ENCODE results near the gene IL31.

GRCh38 chr12:122138616-122139015 is 35.4 kb downstream of the IL31 start:
- no peak for TF ChIP-seq CEBPB (IDR thresholded peaks at IDR 0.05; ENCODE audit: low read depth, low read length)
- TF ChIP-seq, protein P1, sequence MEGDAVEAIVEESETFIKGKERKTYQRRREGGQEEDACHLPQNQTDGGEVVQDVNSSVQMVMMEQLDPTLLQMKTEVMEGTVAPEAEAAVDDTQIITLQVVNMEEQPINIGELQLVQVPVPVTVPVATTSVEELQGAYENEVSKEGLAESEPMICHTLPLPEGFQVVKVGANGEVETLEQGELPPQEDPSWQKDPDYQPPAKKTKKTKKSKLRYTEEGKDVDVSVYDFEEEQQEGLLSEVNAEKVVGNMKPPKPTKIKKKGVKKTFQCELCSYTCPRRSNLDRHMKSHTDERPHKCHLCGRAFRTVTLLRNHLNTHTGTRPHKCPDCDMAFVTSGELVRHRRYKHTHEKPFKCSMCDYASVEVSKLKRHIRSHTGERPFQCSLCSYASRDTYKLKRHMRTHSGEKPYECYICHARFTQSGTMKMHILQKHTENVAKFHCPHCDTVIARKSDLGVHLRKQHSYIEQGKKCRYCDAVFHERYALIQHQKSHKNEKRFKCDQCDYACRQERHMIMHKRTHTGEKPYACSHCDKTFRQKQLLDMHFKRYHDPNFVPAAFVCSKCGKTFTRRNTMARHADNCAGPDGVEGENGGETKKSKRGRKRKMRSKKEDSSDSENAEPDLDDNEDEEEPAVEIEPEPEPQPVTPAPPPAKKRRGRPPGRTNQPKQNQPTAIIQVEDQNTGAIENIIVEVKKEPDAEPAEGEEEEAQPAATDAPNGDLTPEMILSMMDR (conservative IDR thresholded peaks at IDR 0.05; ENCODE audit: low read depth, low read length) = no peak
- TF ChIP-seq MXI1 (IDR thresholded peaks at IDR 0.05; ENCODE audit: borderline replicate concordance, low read depth, low read length) = no peak
- no peak for TF ChIP-seq POLR2A (IDR thresholded peaks at IDR 0.05; ENCODE audit: low read depth, low read length)
- TF ChIP-seq MAFK (IDR thresholded peaks at IDR 0.05; ENCODE audit: low read depth, low read length) = no peak
- TF ChIP-seq RAD21 (IDR thresholded peaks at IDR 0.05; ENCODE audit: low read length) = no peak
- TF ChIP-seq BHLHE40 (IDR thresholded peaks at IDR 0.05; ENCODE audit: low read depth, low read length) = no peak
- no peak for TF ChIP-seq SMC3 (IDR thresholded peaks at IDR 0.05; ENCODE audit: low read depth, low read length)
- TF ChIP-seq, protein P2, sequence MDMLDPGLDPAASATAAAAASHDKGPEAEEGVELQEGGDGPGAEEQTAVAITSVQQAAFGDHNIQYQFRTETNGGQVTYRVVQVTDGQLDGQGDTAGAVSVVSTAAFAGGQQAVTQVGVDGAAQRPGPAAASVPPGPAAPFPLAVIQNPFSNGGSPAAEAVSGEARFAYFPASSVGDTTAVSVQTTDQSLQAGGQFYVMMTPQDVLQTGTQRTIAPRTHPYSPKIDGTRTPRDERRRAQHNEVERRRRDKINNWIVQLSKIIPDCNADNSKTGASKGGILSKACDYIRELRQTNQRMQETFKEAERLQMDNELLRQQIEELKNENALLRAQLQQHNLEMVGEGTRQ (IDR thresholded peaks at IDR 0.05; ENCODE audit: low read depth, low read length) = no peak
- TF ChIP-seq FOS (IDR thresholded peaks at IDR 0.05; ENCODE audit: low read depth, low read length) = no peak
- TF ChIP-seq CHD1 (IDR thresholded peaks at IDR 0.05; ENCODE audit: low read depth, low read length) = no peak
- TF ChIP-seq RCOR1 (IDR thresholded peaks at IDR 0.05; ENCODE audit: insufficient replicate concordance, low read length) = no peak
- TF ChIP-seq NFE2L2 (IDR thresholded peaks at IDR 0.05; ENCODE audit: low read depth, low read length) = no peak

All from IMR-90 (cell line).